GM10248 (cell line): ENCODE results near the gene PFKFB1.

Experiments
- CTCF ChIA-PET: fragments of 300-600 bp; sonication (Branson Sonifier 250); formaldehyde crosslinking; extraction: SDS; loops from one replicate; lab custom pipeline; 2021; ENCODE audit warnings: antibody characterized with exemption; lab: Yijun Ruan, JAX
- POLR2A ChIA-PET: fragments of 350-650 bp; sonication (Branson Sonifier 250); formaldehyde crosslinking; extraction: SDS; loops from one replicate; lab custom pipeline; 2020; ENCODE audit warnings: antibody characterized with exemption; lab: Yijun Ruan, JAX
- DNase-seq: peaks from one replicate; pipeline ENCODE4 v3.0.0; 2012; ENCODE audit errors: extremely low spot score
- TF ChIP-seq, protein P1 (sequence below): IDR thresholded peaks from 2 replicates; pipeline ENCODE4 v1.5.1; 2012; ENCODE audit warnings: mild to moderate bottlenecking, low read depth; ENCODE audit errors: extremely low read depth, missing control alignments, control extremely low read depth

The PFKFB1 gene

DNA sequence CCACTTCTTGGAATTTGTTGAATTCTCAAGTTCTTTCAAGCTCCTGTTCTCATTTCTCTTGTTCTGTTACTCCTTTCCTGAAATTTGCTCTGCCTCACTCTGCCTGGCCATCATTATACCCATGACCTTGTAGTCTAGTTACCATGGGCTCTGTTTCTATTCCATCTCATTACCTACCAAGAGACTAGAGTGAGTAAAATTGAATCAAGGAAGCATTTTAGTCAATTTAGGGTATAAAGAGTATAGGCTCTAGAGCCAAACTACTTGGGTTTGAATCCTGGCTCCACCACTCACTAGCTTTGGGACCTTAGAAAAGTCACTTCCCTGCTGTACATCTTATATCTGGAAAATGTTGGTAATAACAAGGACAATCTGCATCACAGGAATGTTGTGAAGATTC is 34.6 kb upstream of the PFKFB1 start:
- no peak for DNase-seq
- TF ChIP-seq, protein P1, sequence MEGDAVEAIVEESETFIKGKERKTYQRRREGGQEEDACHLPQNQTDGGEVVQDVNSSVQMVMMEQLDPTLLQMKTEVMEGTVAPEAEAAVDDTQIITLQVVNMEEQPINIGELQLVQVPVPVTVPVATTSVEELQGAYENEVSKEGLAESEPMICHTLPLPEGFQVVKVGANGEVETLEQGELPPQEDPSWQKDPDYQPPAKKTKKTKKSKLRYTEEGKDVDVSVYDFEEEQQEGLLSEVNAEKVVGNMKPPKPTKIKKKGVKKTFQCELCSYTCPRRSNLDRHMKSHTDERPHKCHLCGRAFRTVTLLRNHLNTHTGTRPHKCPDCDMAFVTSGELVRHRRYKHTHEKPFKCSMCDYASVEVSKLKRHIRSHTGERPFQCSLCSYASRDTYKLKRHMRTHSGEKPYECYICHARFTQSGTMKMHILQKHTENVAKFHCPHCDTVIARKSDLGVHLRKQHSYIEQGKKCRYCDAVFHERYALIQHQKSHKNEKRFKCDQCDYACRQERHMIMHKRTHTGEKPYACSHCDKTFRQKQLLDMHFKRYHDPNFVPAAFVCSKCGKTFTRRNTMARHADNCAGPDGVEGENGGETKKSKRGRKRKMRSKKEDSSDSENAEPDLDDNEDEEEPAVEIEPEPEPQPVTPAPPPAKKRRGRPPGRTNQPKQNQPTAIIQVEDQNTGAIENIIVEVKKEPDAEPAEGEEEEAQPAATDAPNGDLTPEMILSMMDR = no peak
- CTCF ChIA-PET = no interaction called here
- POLR2A ChIA-PET = no interaction called here

DNA sequence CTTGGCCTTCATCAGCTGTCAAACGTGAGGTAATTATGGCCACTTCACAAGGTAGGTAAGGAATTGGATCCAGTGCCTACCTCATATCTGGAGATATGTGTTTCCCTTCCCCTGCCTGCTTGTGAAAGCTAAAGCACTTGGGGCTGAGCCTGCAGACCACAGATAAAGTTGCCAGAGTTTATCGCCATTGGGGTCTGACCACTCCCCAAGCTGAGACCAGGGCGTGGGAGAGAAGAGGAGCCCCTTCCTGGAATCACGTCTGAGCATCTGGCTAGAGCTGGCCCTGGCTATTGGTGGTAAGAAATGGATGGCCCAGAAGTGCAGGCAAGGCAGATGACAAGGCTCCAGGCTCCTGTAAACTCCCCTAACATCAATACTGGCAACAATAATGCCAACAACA is 34.1 kb upstream of the PFKFB1 start:
- no peak for DNase-seq
- ChIA-PET CTCF (no interaction called here), POLR2A (no interaction called here)
- TF ChIP-seq, protein P1 = no peak

DNA sequence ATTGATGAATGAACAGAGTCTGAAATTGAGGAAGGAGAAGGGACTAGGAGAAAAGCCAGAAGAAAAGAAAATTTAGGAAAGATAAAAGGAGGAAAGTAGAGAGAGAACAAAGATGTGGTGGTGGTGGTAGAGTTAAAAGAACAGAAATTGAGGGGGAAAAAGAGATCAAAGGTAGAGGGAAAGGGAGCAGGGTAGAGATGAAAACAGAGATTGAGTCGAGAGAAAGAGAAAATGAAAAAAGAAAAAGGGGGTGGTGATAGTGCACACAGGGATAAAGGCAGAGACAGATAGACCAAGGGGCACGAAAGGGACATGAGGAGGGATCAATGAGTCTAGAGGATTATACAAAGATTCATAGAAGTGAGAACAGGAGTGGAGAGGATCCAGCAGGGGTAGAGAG is 32.9 kb upstream of the PFKFB1 start:
- TF ChIP-seq, protein P1 = no peak
- POLR2A ChIA-PET = no interaction called here
- no peak for DNase-seq
- CTCF ChIA-PET = no interaction called here

DNA sequence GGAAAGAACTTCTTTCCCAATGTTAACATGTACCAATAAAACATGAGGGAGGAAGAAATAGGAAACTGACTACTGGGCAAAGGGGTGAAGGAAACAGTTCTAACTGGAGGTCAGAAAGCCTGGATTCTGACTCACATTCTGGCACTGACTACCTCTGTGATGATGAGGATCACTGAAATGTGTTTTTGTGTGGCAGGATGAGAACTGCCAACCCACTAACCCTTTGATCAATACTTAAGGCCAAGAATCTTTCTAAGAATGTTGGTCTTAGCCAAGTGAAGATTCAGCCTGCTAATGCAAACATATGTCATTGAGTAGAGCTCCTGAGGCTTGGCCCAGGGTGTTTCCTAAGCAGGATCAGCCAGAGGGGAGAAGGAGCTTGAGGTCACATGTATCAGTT is 32.2 kb upstream of the PFKFB1 start:
- TF ChIP-seq, protein P1 = no peak
- CTCF ChIA-PET = no interaction called here
- POLR2A ChIA-PET = no interaction called here
- DNase-seq = no peak

DNA sequence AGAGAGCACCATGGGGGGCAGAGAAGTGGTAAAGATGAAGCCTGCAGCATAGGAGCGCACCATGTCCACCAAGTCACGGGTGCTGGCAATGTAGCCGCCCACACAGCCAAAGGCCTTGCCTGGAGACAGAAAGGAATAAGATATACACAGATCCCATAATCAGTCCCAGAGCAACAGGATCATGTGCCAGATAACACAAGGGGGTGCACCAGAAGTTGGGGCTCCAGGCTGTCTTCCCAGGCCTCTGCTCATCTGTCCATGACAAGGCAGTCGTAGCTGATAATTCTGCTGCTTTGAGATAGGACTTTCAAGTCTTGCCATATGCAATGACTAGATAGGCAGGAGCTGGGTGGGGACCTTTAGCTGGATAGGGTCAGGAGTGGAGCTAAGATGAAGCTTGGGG is 20.9 kb upstream of the PFKFB1 start:
- TF ChIP-seq, protein P1 = no peak
- ChIA-PET POLR2A (interaction anchor here (1.6 kb wide), 1 partner anchor 15 kb away, joined by 4 read pairs; the partner anchor contains the start of gene APEX2), CTCF (no interaction called here)
- DNase-seq = no peak

DNA sequence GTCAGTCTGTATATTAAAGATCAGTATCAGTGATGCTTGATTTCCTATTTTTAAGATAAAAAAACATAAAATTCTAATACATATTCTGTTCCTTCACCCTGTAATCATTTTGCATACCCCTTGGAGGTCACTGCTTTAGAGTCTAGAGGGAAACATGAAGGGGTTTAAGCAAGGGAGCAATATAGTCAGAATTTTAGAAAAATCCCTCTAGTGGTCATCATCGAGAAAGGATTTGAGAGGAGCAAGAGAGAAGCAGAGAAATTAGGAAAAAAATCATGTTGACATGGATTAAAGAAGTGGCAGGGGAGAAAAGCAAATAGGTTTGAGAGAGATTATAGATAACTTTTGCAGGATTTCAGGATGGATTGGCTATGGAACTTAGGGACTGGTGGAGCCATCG is 17.3 kb upstream of the PFKFB1 start:
- TF ChIP-seq, protein P1 = no peak
- ChIA-PET POLR2A (interaction anchor here (1.0 kb wide), 1 partner anchor 11 kb away, joined by 4 read pairs; the partner anchor contains the start of gene APEX2), CTCF (no interaction called here)
- DNase-seq = no peak
